ENCODE measurements around the gene RABGAP1L.

- TF ChIP-seq CTCF (IDR thresholded peaks at IDR 0.05) = no peak
- TF ChIP-seq POLR2A (IDR thresholded peaks at IDR 0.05) = no peak
Observed at GRCh38 chr1:174964261-174964971, 805.1 kb downstream of the RABGAP1L start.

Data from right lobe of liver (tissue), 4 donors.